CD4-positive, alpha-beta T cell treated with Interleukin-17A for 4 hours (primary cell): ENCODE measurements around the gene PLCG2.
"Not testable (repeated sequence)": the region's sequence is repeated elsewhere in the genome, so short reads cannot be mapped to it uniquely, and the experiment has no call there.

Experiments
- DNase-seq: peaks from one replicate; pipeline ENCODE4 v3.0.0-alpha.2; 2020; ENCODE audit warnings: mixed read lengths

Gene PLCG2

DNA sequence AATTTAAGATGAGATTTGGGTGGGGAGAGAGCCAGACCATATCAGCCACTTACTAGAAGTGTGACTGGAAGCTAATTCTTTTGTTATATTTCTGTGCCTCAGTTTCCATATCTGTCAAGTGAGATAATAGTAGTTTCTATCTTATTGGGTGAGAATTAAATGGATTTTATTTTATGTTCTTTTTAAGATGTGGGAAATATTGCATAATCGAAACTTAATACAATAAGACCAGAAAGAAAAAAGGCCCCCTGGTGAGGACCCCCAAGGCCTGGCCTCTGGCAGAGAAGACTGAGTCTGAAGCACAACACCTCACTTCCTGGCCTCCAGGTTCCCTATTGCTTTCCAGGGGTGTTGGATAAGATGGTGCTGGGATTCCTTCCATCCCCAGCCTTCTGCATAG, 13.7 kb downstream of the PLCG2 start:
- DNase-seq = no peak

- DNase-seq = no peak
Observed at GRCh38 chr16:81795193-81795592, 16.1 kb downstream of the PLCG2 start.

GRCh38 chr16:81796035-81796434, 16.9 kb downstream of the PLCG2 start:
- DNase-seq = no peak

GRCh38 chr16:81796583-81797346, 17.7 kb downstream of the PLCG2 start:
- no peak for DNase-seq

- no peak for DNase-seq
Observed at GRCh38 chr16:81797443-81797842, 18.4 kb downstream of the PLCG2 start.

DNA sequence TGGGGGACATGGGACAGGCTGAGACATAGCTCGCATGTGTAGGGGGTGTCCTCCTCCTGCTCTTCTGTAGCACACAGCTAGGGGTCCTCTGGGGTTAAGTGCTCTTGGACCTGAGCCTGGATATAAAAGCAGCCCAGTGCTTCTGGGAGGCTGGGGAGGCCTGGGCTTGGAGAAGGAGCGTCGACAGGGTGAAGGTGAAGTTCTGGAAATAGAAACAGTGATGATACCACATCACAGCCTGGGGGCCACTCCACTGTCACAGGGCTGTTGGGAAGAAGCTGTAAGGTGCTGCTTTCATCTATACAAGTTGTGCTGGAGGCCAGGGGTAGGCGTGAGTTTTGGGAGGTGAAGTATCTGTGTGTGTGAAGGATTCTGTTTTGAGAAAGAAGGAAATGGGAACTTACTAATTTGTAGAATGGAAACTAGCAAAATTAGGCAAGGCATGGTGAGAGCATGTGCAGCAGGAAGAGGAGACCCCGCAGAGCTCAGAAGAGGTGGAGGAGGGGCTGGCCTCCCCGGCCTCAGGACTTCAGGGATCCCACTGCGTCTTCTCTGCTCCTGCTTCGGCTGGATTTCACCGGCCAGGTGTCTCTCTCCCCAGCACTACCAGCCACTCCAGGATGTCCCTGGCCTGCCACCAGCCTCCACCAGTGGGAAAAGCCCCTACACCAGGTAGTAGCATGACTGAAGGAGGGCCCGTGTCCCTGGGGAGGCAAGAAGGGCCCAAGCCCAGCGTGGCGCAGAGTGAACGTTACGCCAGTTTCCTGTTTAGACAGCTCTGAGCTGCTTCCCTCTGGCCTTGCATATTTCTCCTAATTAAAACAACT, 19.4 kb downstream of the PLCG2 start:
- no peak for DNase-seq

- DNase-seq = no peak
Observed at GRCh38 chr16:81799138-81799504, 20.0 kb downstream of the PLCG2 start.

DNA sequence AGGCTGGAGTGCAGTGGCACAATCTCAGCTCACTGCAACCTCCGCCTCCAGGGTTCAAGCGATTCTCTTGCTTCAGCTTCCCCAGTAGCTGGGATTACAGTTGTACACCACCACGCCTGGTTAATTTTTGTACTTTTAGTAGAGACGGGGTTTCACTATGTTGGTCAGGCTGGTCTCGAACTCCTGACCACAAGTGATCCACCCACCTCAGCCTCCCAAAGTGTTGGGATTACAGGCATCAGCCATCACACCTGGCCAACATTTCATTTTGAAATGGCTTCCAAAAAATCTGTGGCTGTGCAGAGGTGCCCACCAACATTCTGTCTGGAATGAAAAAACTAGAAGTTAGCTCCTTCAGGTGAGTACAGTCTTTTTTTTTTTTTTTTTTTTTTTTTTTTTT, 22.6 kb downstream of the PLCG2 start:
- not testable (repeated sequence) for DNase-seq

DNA sequence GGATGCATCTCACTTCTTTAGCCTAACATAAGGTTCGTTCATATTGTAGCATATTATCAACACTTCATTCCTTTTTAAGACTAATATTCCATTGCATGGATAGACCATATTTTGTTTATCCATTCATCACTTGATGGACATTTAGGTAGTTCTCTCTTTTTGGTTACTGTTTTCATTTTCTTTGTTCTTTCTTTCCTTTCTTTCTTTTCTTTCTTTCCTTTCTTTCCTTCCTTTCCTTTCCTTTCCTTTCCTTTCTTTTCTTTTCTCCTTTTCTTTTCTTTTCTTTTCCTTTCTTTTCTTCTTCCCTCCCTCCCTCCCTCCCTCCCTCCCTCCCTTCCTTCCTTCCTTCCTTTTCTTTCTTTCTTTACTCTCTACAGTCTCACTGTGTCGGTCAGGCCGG, 24.2 kb downstream of the PLCG2 start:
- DNase-seq = no peak

DNA sequence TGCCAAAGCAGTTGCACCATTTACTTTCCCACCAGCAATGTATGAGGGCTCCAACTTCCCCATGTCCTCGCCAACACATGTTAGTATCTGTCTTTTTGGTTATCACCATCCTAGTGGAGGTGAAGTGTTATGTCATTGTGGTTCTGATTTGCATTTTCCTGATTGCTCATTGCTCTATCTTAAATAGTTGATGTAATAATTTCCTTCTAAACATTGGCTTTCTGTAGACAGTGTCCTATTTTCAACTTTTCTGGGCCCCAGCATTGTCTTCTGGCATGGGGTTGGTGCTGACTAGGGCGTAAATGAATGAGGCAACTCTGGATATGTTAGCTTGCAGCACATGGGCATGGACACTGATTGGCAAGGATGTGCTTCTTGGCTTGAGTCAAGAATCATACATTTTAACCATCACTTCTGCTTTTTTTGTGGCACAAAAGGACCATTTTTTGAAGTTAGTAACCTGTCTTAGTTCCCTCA, 25.1 kb downstream of the PLCG2 start:
- DNase-seq = no peak

GRCh38 chr16:81806696-81807095, 27.6 kb downstream of the PLCG2 start:
- no peak for DNase-seq

- DNase-seq = no peak
Observed at GRCh38 chr16:81807767-81808358, 28.8 kb downstream of the PLCG2 start.

- DNase-seq = no peak
Observed at GRCh38 chr16:81808933-81809480, 29.9 kb downstream of the PLCG2 start.

DNA sequence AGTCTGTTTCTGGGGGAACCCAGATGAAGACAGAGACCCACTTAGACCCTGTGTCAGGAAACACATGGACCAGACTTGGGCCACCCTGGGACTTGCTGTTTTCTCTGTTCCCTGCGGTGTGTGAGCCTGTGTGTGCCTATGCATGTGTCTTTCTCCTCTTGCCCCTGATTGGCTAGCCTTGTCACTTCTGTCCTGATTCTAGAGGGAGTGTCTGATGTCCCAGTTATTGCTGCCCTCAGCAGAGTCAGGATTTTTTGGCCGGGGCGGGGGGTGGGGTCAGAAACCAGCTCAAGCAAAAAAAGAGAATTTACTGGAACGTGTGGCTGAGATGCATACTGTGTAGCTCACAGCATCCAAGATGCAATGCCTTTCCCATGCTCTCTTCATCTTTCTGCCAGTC, 30.5 kb downstream of the PLCG2 start:
- no peak for DNase-seq

GRCh38 chr16:81810361-81810760, 31.3 kb downstream of the PLCG2 start:
- DNase-seq = no peak

GRCh38 chr16:81810894-81811538, 31.9 kb downstream of the PLCG2 start:
- no peak for DNase-seq

DNA sequence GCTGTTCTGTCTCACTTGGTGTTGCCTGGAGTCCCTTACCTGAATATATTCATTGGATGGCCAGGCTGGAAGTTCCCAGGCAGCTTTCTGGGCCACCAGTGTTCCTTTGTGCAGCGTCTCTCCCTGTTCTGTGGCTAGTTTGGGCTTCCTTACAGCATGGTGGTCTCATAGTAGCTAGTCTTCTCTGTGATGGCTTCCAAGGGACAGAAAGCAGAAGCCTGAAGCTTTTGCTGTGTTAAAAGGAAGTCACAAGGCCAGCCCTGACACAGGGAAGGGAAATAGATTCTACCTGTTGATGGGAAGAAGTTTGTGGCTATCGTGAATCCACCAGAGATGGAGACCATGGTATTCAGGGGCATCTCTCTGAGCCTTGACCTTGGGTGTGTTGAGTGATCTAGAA, 34.6 kb downstream of the PLCG2 start:
- DNase-seq = no peak

DNA sequence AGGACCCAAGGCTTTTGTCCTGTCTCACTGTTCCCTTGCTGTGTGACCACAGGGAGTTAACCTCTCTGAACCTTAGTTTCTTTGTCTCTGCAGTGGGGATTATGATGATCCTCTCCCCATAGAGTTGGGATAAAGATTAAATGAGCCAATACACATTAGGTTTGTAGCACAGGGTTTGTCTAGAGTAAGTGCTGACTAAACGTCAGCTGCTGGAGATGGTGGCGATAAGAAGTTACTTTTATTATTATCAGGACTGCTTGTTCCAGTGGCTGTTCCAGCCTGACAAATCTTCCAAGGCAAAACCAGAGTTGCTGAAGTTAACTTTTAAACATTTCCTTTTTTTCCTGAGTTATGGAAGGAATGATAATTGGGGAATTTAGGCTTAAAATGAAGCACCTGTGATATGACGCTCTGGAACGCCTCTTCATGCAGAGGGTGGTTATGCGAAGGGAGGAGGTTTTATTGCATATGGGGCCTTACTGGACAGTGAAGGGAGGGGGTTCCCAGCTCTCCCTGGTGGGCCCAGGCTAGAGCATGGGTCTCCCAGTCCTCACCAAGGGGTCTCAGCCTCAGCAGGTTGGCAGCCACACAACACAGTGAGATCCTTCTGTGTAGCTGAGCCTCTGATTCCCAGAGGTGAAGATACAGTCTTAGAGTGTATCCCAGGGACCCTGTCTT, 35.8 kb downstream of the PLCG2 start:
- no peak for DNase-seq

- DNase-seq = no peak
Observed at GRCh38 chr16:81815429-81815766, 36.3 kb downstream of the PLCG2 start.

- no peak for DNase-seq
Observed at GRCh38 chr16:81816351-81816750, 37.3 kb downstream of the PLCG2 start.

- no peak for DNase-seq
Observed at GRCh38 chr16:81816793-81817210, 37.7 kb downstream of the PLCG2 start.

- no peak for DNase-seq
Observed at GRCh38 chr16:81817296-81817695, 38.2 kb downstream of the PLCG2 start.
